GM12801 (cell line): ENCODE results near the gene CASKIN2.

Experiments
- CTCF ChIP-seq: IDR thresholded peaks from one replicate; pipeline ENCODE4 v1.5.1; 2011; ENCODE audit warnings: control low read depth; ENCODE audit not compliant: insufficient read length; ENCODE audit errors: extremely low read depth

The CASKIN2 gene

GRCh38 chr17:75509528-75510258, 5.6 kb downstream of the CASKIN2 start:
- no peak for TF ChIP-seq CTCF

DNA sequence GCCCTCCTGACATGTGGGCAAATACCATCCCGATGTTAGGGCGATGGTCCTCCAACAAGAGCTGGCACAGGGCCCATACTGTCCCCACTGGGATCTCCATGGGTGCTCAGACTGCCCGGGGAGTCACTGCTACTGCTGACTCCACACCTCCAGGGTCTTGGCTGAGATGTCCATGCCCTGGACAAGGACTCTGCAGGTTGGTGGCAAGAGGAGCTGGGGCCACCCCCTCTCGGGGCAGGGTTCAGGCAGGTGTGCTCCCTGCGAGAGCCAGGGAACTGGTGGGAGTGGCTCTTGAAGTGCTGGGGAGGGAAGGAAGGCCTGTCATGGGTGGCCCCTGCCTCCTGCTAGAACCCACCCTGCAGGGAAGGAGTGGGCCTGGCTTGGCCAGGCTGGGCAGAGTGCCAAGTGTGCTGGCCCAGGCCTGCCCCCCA, 6.4 kb downstream of the CASKIN2 start:
- no peak for TF ChIP-seq CTCF

DNA sequence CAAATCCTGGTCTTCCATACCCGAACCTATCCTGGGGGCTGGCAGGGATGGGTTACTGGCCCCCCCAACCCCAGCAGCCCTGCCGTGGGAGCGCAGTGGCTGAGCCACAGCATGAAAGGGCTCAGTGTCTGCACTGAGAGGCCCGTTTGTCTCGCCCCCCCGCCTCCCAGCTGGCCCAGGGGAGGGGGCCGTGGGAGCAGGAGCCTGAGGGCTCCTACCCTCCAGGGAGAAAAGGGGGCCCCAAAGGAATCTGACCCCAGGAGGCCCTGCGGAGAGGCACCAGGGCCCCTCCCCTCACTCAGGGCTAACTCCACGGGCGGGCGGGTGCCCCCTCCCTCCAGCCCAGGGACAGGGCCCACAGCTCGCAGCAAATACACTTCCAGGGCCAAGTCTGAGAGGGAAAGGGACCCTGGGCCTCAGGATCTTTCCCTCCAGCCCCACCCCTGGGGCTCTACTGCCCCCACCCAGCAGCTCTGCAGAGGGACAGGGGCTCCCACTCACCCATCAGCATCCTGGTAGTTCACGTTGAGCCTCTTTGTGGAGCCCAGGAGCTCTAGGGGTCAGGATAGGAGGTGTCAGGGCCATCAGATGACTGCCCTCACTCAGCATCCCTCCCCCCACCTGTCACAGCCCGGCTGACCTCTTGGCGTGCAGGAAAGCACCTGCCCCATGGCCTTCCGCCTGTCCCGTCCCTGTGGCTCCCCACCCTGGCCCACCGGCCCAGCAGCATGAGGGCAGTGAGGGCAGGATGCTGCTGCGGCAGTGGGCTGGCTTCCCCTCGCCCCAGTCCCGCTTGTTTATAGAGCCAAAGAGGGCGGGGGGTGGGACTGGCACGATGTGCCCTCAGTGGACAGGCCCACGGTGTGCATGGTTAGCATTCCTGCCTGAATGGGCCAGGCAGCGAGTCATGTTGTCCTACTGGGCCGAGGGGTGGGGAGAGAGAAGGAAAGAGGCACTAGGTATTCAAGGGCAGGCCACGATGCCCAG, 7.3 kb downstream of the CASKIN2 start:
- TF ChIP-seq CTCF: no peak

DNA sequence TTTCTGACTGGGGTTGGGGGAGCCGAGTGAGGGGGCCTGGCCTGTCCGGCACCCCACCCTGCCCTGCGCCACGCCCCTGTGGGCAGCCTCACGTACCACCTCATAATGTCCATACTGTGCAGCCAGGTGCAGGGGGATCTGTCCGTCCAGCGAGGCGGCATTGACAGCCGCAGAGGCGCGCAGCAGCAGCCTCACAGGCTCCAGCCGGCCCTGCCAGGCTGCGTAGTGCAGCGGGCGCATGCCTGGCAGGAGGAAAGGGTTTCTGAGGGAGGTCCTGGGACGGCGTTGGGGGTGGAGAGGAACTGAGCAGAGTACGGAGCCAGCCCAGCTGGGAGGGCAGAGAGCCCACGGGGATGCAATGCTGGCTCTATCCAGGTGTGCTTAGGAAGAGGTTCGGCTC, 8.4 kb downstream of the CASKIN2 start:
- TF ChIP-seq CTCF: no peak

DNA sequence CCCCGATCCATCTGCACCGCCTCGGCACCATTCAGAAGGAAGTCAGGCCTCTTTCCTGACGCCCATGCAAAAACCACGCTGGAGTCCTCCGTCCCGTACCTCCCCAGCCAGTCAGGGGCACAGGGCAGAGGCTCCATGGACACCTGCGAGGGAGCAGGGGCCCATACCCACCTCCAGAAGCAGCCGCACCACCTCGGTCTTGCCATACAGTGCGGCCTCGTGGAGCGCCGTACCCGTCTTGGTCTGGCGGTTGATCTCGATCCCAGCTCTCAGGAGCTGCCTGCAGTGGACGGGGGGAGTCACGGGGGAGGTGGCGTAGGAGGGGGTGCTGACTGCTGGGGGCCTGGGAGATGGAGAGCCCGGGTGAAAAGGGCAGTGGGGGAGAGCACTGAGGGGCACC, 9.2 kb downstream of the CASKIN2 start:
- TF ChIP-seq CTCF: no peak

GRCh38 chr17:75505640-75506039, 9.7 kb downstream of the CASKIN2 start:
- no peak for TF ChIP-seq CTCF

DNA sequence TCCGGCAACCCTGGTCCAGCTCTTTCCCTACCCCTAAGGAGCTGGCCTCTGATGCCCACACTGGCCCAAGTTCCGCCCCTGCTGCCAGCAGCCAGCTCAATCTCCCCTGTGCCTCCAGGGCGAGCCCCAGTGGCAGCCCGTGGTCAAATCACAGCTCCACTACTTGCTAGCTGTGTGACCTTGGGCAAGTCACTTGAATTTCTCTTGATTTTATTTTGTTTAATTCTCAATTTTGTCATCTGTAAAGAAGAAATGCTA, 10.3 kb downstream of the CASKIN2 start:
- TF ChIP-seq CTCF: no peak
